B cell (primary cell): Measurements from ENCODE around the gene ANO9. TPM values are rescaled to one million over a fixed set of nuclear protein-coding genes. Genes with fewer than 3 reads are reported as not detected.

Experiments used
- ATAC-seq: fragments of 200-7000 bp; cut with Tn5 transposase; one replicate; pipeline ENCODE4 v1.10.0; 2021; ENCODE audit warnings: low read depth, mild to moderate bottlenecking, moderate number of reproducible peaks, moderate library complexity
- CTCF ChIA-PET: fragments of 350-600 bp; sonication (Branson Sonifier 250); formaldehyde crosslinking; loops from one replicate; lab custom pipeline; 2021; ENCODE audit warnings: antibody characterized with exemption, inconsistent platforms; lab: Charles Lee
- POLR2A ChIA-PET: fragments of 350-600 bp; sonication (Branson Sonifier 250); formaldehyde crosslinking; loops from one replicate; lab custom pipeline; 2021; ENCODE audit warnings: antibody characterized with exemption; lab: Charles Lee
- DNase-seq: peaks from one replicate; pipeline ENCODE4 v3.0.0; 2013
- H2AFZ ChIP-seq: 2 replicates; pipeline ENCODE4 v1.6.1; 2012; ENCODE audit warnings: mild to moderate bottlenecking, low read depth, low read length; ENCODE audit not compliant: insufficient read depth, poor library complexity, severe bottlenecking
- H3K27ac ChIP-seq, 2 donors: 1 replicate in 1 of 2; 2 replicates in 1 of 2; pipeline ENCODE4 v1.5.1; 2012 to 2013; ENCODE audit warnings: low read length in 2 of 2, mild to moderate bottlenecking in 2 of 2, moderate library complexity in 1 of 2
- H3K27me3 ChIP-seq, 4 experiments: fragments of 200-600 bp in 1 of 4; sonication (generic) in 1 of 4; replicated peaks in 1 of 4; 1 replicate in 2 of 4; 2 replicates in 2 of 4; pipeline versions ENCODE4 v1.6.1 to v1.7.0; 2013 to 2016; ENCODE audit warnings: low read length in 3 of 4, mild to moderate bottlenecking in 2 of 4, mixed read lengths in 1 of 4, moderate library complexity in 1 of 4; ENCODE audit not compliant: insufficient read depth in 4 of 4, control insufficient read depth in 3 of 4; ENCODE audit errors: control extremely low read depth in 1 of 4
- H3K36me3 ChIP-seq, 2 experiments: replicated peaks in 1 of 2; 1 replicate in 1 of 2; 2 replicates in 1 of 2; pipeline versions ENCODE4 v1.6.1 to v1.7.1; 2013; ENCODE audit warnings: low read length in 1 of 2; ENCODE audit not compliant: insufficient read depth in 2 of 2, control insufficient read depth in 1 of 2; ENCODE audit errors: control extremely low read depth in 1 of 2, extremely low read depth in 1 of 2
- H3K4me1 ChIP-seq, 2 donors: fragments of 200-600 bp in 1 of 2; sonication (generic) in 1 of 2; 1 replicate in 1 of 2; 2 replicates in 1 of 2; pipeline versions ENCODE4 v1.5.1 to v1.6.1; 2013 to 2017; ENCODE audit warnings: low read length in 2 of 2; ENCODE audit not compliant: control insufficient read depth in 2 of 2, insufficient read depth in 2 of 2
- H3K4me2 ChIP-seq: replicated peaks from 2 replicates; pipeline ENCODE3; 2012; ENCODE audit warnings: mild to moderate bottlenecking, low read depth, low read length; ENCODE audit not compliant: poor library complexity, severe bottlenecking
- H3K4me3 ChIP-seq, 5 experiments: fragments of 200-600 bp in 1 of 5; sonication (generic) in 1 of 5; 1 replicate in 3 of 5; 2 replicates in 2 of 5; pipeline versions ENCODE4 v1.5.1 to v1.7.0; 2011 to 2016; ENCODE audit warnings: low read length in 4 of 5, mild to moderate bottlenecking in 4 of 5, low read depth in 2 of 5, control low read depth in 1 of 5, moderate library complexity in 1 of 5; ENCODE audit not compliant: insufficient read depth in 1 of 5; ENCODE audit errors: control extremely low read depth in 1 of 5, extremely low read depth in 1 of 5
- H3K79me2 ChIP-seq: fragments of 200-600 bp; sonication (generic); one replicate; pipeline ENCODE4 v1.6.0; 2016; ENCODE audit warnings: low read length; ENCODE audit not compliant: control insufficient read depth, insufficient read depth
- H3K9ac ChIP-seq: fragments of 200-600 bp; sonication (generic); 2 replicates; pipeline ENCODE4 v1.6.1; 2017; ENCODE audit warnings: mild to moderate bottlenecking, low read length, moderate library complexity
- H3K9me3 ChIP-seq, 3 donors: one replicate each; pipeline versions ENCODE4 v1.6.1 to v1.7.1; 2013; ENCODE audit warnings: low read length in 2 of 3; ENCODE audit not compliant: control insufficient read depth in 2 of 3, insufficient read depth in 1 of 3; ENCODE audit errors: control extremely low read depth in 1 of 3
- H4K20me1 ChIP-seq: 2 replicates; pipeline ENCODE4 v1.6.0; 2012; ENCODE audit warnings: mild to moderate bottlenecking, low read length; ENCODE audit not compliant: insufficient read depth, control insufficient read depth, poor library complexity, severe bottlenecking
- H3K27ac Mint-ChIP-seq: one replicate; pipeline ENCODE4 v1.8.0; 2021; ENCODE audit warnings: mixed read lengths
- H3K27me3 Mint-ChIP-seq: one replicate; pipeline ENCODE4 v1.8.0; 2021; ENCODE audit warnings: mixed read lengths
- H3K4me1 Mint-ChIP-seq: one replicate; pipeline ENCODE4 v1.8.0; 2021; ENCODE audit warnings: mixed read lengths
- H3K4me3 Mint-ChIP-seq: one replicate; pipeline ENCODE4 v1.8.0; 2021; ENCODE audit warnings: mixed read lengths
- H3K9me3 Mint-ChIP-seq: one replicate; pipeline ENCODE4 v1.8.0; 2022; ENCODE audit warnings: mixed read lengths; ENCODE audit not compliant: insufficient read depth
- CTCF ChIP-seq: fragments of 200-600 bp; IDR thresholded peaks from one replicate; pipeline ENCODE4 v1.8.0; 2022; ENCODE audit warnings: antibody characterized with exemption, mild to moderate bottlenecking
- EZH2 ChIP-seq: IDR thresholded peaks from 2 replicates; pipeline ENCODE4 v1.6.1; 2012; ENCODE audit warnings: borderline replicate concordance, low read depth, mild to moderate bottlenecking, moderate library complexity, low read length; ENCODE audit not compliant: insufficient read depth, poor library complexity, severe bottlenecking
- WGBS: methylation state at CpG from one replicate; pipeline ENCODE4 v1.1.5; 2013; ENCODE audit warnings: missing lambda C conversion rate; ENCODE audit not compliant: insufficient coverage; 5-methylcytosine and 5-hydroxymethylcytosine counted together
- intact Hi-C: fragments of 100-400 bp; cut with micrococcal nuclease; formaldehyde crosslinking; loops from one replicate; pipeline ENCODE4 v1.10.0; 2022
- polyA plus RNA-seq: library from polyadenylated mRNA; depleted of rRNA; stranded (reverse); fragments of >200 nt; gene quantifications from 2 replicates; pipeline ENCODE4 v1.2.3, GENCODE V29; 2012
- total RNA-seq, 2 donors: library from RNA; stranded (reverse); fragments of 120-200 nt in 1 of 2; gene quantifications; 1 replicate in 1 of 2; 2 replicates in 1 of 2; pipeline versions ENCODE4 v1.2.3 to v1.2.4, GENCODE V29; 2013 to 2022

The ANO9 gene
- total and polyA plus RNA-seq, 2 donors (not counting 1 experiment from before 2014, with no cell fraction given) = 62.0 to 107 TPM

GRCh38 chr11:403761-404431 is 37.9 kb downstream of the ANO9 start:
- CTCF ChIA-PET = interaction anchor here (1.6 kb wide), 1 partner anchor 45 kb away, joined by 5 read pairs; no protein-coding TSS in a partner anchor
- no peaks in the 10 kb centered on the region for H3K36me3 ChIP-seq
- POLR2A ChIA-PET = no interaction called here
- DNase-seq (no peak), ATAC-seq (no peak)
- Mint-ChIP-seq H3K27ac (no peak overlapping the region), H3K27me3 (no peaks in the 10 kb centered on the region), H3K9me3 (no peaks in the 10 kb centered on the region), H3K4me3 (peak overlapping the region; percentile 23), H3K4me1 (peaks cover 7% of the 10 kb centered on the region)
- H3K4me2 ChIP-seq = no peak overlapping the region
- TF ChIP-seq EZH2 (no peak), CTCF (no peak)
- WGBS = 95% methylated on average over 27 of the region's 27 CpGs
- no peak overlapping the region for H2AFZ ChIP-seq
- peaks cover 0 to 18% (median 0%) of the 10 kb centered on the region in 4 experiments for H3K27me3 ChIP-seq
- no peak overlapping the region for H3K4me3 ChIP-seq
- peaks cover 10% of the 10 kb centered on the region for H4K20me1 ChIP-seq
- no peak overlapping the region for H3K27ac ChIP-seq
- no peaks in the 10 kb centered on the region for H3K79me2 ChIP-seq
- no peak overlapping the region for H3K9ac ChIP-seq
- intact Hi-C loops = no loop called here
- H3K4me1 ChIP-seq = peaks cover 7 to 19% of the 10 kb centered on the region in 2 donors
- peaks cover 0 to 11% (median 0%) of the 10 kb centered on the region in 3 donors for H3K9me3 ChIP-seq

GRCh38 chr11:403021-403760 is 38.6 kb downstream of the ANO9 start:
- no peak overlapping the region for H3K4me3 ChIP-seq
- no peak overlapping the region for H2AFZ ChIP-seq
- H3K9ac ChIP-seq = no peak overlapping the region
- 86% methylated on average over 48 of the region's 55 CpGs for WGBS
- H3K4me2 ChIP-seq = no peak overlapping the region
- peaks cover 10% of the 10 kb centered on the region for H4K20me1 ChIP-seq
- CTCF ChIA-PET = interaction anchor here (1.6 kb wide), 1 partner anchor 46 kb away, joined by 5 read pairs; no protein-coding TSS in a partner anchor
- H3K4me3 Mint-ChIP-seq = no peak overlapping the region
- intact Hi-C loops = no loop called here
- peaks cover 7 to 19% of the 10 kb centered on the region in 2 donors for H3K4me1 ChIP-seq
- no peak for TF ChIP-seq CTCF
- no peak for TF ChIP-seq EZH2
- no peaks in the 10 kb centered on the region for H3K36me3 ChIP-seq
- no peaks in the 10 kb centered on the region for H3K27me3 Mint-ChIP-seq
- no peaks in the 10 kb centered on the region for H3K9me3 Mint-ChIP-seq
- H3K27ac ChIP-seq = no peak overlapping the region
- H3K4me1 Mint-ChIP-seq = peaks cover 9% of the 10 kb centered on the region
- no peak overlapping the region for H3K27ac Mint-ChIP-seq
- peaks cover 0 to 11% (median 0%) of the 10 kb centered on the region in 3 donors for H3K9me3 ChIP-seq
- no peak for DNase-seq
- POLR2A ChIA-PET = no interaction called here
- no peaks in the 10 kb centered on the region for H3K79me2 ChIP-seq
- H3K27me3 ChIP-seq = peaks cover 0 to 21% (median 0%) of the 10 kb centered on the region in 4 experiments
- no peak for ATAC-seq
